Glutamatergic neuron (in vitro differentiated cells): ENCODE data around the gene RBM19. TPM values are rescaled to one million over a fixed set of nuclear protein-coding genes. Genes with fewer than 3 reads are reported as not detected.
"Not testable (repeated sequence)": the region's sequence is repeated elsewhere in the genome, so short reads cannot be mapped to it uniquely, and the experiment has no call there.

Source experiments
- DNase-seq: peaks from one replicate; pipeline ENCODE4 v3.0.0; 2022
- H3K27ac Mint-ChIP-seq: one replicate; pipeline ENCODE4 v1.8.0; 2020; ENCODE audit warnings: mild to moderate bottlenecking, mixed read lengths, inconsistent platforms; ENCODE audit not compliant: unreplicated experiment
- H3K27me3 Mint-ChIP-seq: one replicate; pipeline ENCODE4 v1.8.0; 2020; ENCODE audit warnings: mild to moderate bottlenecking, moderate library complexity, mixed read lengths, inconsistent platforms; ENCODE audit not compliant: unreplicated experiment
- H3K36me3 Mint-ChIP-seq: one replicate; pipeline ENCODE4 v1.8.0; 2020; ENCODE audit warnings: mild to moderate bottlenecking, mixed read lengths, inconsistent platforms; ENCODE audit not compliant: unreplicated experiment
- H3K4me1 Mint-ChIP-seq: one replicate; pipeline ENCODE4 v1.8.0; 2020; ENCODE audit warnings: mild to moderate bottlenecking, low read depth, mixed read lengths, inconsistent platforms; ENCODE audit not compliant: unreplicated experiment
- H3K4me3 Mint-ChIP-seq: one replicate; pipeline ENCODE4 v1.8.0; 2020; ENCODE audit warnings: mild to moderate bottlenecking, mixed read lengths, inconsistent platforms; ENCODE audit not compliant: unreplicated experiment
- H3K9me3 Mint-ChIP-seq: one replicate; pipeline ENCODE4 v1.8.0; 2020; ENCODE audit warnings: mild to moderate bottlenecking, moderate library complexity, mixed read lengths, inconsistent platforms; ENCODE audit not compliant: unreplicated experiment
- CTCF ChIP-seq: fragments of 200-600 bp; sonication (generic); IDR thresholded peaks from one replicate; pipeline ENCODE4 v1.5.0; 2021; ENCODE audit not compliant: partially characterized antibody, unreplicated experiment
- total RNA-seq: library from RNA; stranded (reverse); fragmentation: NEBNext Ultra II Directional; extraction: Animal tissue kit (Norgen Biotek cat#: 25700); gene quantifications from one replicate; pipeline ENCODE4 v1.2.1, GENCODE V29; 2021; ENCODE audit not compliant: unreplicated experiment

Gene RBM19
- total RNA-seq, 1 donor from 2014 or later = 27.4 TPM

GRCh38 chr12:113813229-113813541, 152.9 kb downstream of the RBM19 start:
- no peaks in the 10 kb centered on the region for H3K36me3 Mint-ChIP-seq

GRCh38 chr12:113812411-113813228, 153.5 kb downstream of the RBM19 start:
- DNase-seq = no peak
- Mint-ChIP-seq H3K27ac (no peak overlapping the region), H3K4me3 (no peak overlapping the region), H3K4me1 (peaks cover 11% of the 10 kb centered on the region), H3K9me3 (peaks cover 5% of the 10 kb centered on the region), H3K27me3 (peaks cover 5% of the 10 kb centered on the region), H3K36me3 (no peaks in the 10 kb centered on the region)
- no peak for TF ChIP-seq CTCF

More at GRCh38 chr12:113813229-113813541, 152.9 kb downstream of the RBM19 start:
- Mint-ChIP-seq H3K27ac (no peak overlapping the region), H3K4me1 (peaks cover 11% of the 10 kb centered on the region), H3K27me3 (peaks cover 2% of the 10 kb centered on the region), H3K9me3 (peaks cover 2% of the 10 kb centered on the region), H3K4me3 (no peak overlapping the region)
- DNase-seq = no peak
- no peak for TF ChIP-seq CTCF

GRCh38 chr12:113809462-113810220, 156.5 kb downstream of the RBM19 start:
- H3K27ac Mint-ChIP-seq, DNase-seq: not testable (repeated sequence)

GRCh38 chr12:113808095-113808951, 157.8 kb downstream of the RBM19 start:
- Mint-ChIP-seq H3K4me3 (no peak overlapping the region), H3K36me3 (peaks cover 16% of the 10 kb centered on the region), H3K4me1 (peaks cover 6% of the 10 kb centered on the region), H3K27me3 (peaks cover 16% of the 10 kb centered on the region), H3K27ac (no peak overlapping the region), H3K9me3 (peaks cover 3% of the 10 kb centered on the region)
- TF ChIP-seq CTCF = no peak
- no peak for DNase-seq

More at GRCh38 chr12:113809462-113810220, 156.5 kb downstream of the RBM19 start:
- not testable (repeated sequence) for H3K4me3 Mint-ChIP-seq, H3K4me1 Mint-ChIP-seq, H3K9me3 Mint-ChIP-seq
- Mint-ChIP-seq H3K27me3 (peaks cover 15% of the 10 kb centered on the region), H3K36me3 (peaks cover 16% of the 10 kb centered on the region)

GRCh38 chr12:113805673-113806072, 160.5 kb downstream of the RBM19 start:
- DNase-seq = no peak

More at GRCh38 chr12:113805673-113806072, 160.5 kb downstream of the RBM19 start:
- H3K36me3 Mint-ChIP-seq = peaks cover 16% of the 10 kb centered on the region
- peaks cover 3% of the 10 kb centered on the region for H3K9me3 Mint-ChIP-seq
- H3K4me1 Mint-ChIP-seq = peaks cover 8% of the 10 kb centered on the region
- H3K27me3 Mint-ChIP-seq = peaks cover 20% of the 10 kb centered on the region
- no peak for TF ChIP-seq CTCF
- no peak overlapping the region for H3K27ac Mint-ChIP-seq
- H3K4me3 Mint-ChIP-seq = no peak overlapping the region
